Pons (tissue), 1 donor: ENCODE data around the gene C16orf86.
"Not testable (repeated sequence)": the region's sequence is repeated elsewhere in the genome, so short reads cannot be mapped to it uniquely, and the experiment has no call there.

Experiments used
- DNase-seq: peaks from one replicate; pipeline ENCODE4 v3.0.0-alpha.2; 2016; ENCODE audit warnings: low spot score

Gene C16orf86

GRCh38 chr16:67693517-67694285 lies 27.1 kb downstream of the C16orf86 start:
- DNase-seq = not testable (repeated sequence)

- no peak for DNase-seq
Observed at GRCh38 chr16:67694611-67695010, 28.0 kb downstream of the C16orf86 start.

GRCh38 chr16:67697422-67698185 lies 31.0 kb downstream of the C16orf86 start:
- DNase-seq = no peak

- no peak for DNase-seq
Observed at GRCh38 chr16:67699265-67699664, 32.7 kb downstream of the C16orf86 start.

GRCh38 chr16:67701420-67701819 lies 34.8 kb downstream of the C16orf86 start:
- no peak for DNase-seq

- DNase-seq = no peak
Observed at GRCh38 chr16:67702130-67702529, 35.5 kb downstream of the C16orf86 start.

GRCh38 chr16:67703626-67704025 lies 37.0 kb downstream of the C16orf86 start:
- no peak for DNase-seq

- DNase-seq = no peak
Observed at GRCh38 chr16:67704110-67704509, 37.5 kb downstream of the C16orf86 start.

GRCh38 chr16:67707210-67707609 lies 40.6 kb downstream of the C16orf86 start:
- no peak for DNase-seq

- no peak for DNase-seq
Observed at GRCh38 chr16:67707790-67708189, 41.2 kb downstream of the C16orf86 start.

GRCh38 chr16:67708368-67708771 lies 41.8 kb downstream of the C16orf86 start:
- no peak for DNase-seq

GRCh38 chr16:67709050-67709449 lies 42.4 kb downstream of the C16orf86 start:
- DNase-seq = no peak

- no peak for DNase-seq
Observed at GRCh38 chr16:67710607-67711006, 44.0 kb downstream of the C16orf86 start.

- DNase-seq = no peak
Observed at GRCh38 chr16:67713647-67714273, 47.1 kb downstream of the C16orf86 start.

GRCh38 chr16:67714522-67714921 lies 47.9 kb downstream of the C16orf86 start:
- no peak for DNase-seq

GRCh38 chr16:67716097-67716496 lies 49.5 kb downstream of the C16orf86 start:
- DNase-seq = no peak
